GM21717 (cell line): ENCODE measurements around the gene MINDY1.

Experiments used
- ATAC-seq: cut with Tn5 transposase; IDR thresholded peaks from one replicate; pipeline ENCODE4 v1.9.1; 2021; ENCODE audit warnings: mild to moderate bottlenecking, moderate library complexity; ENCODE audit not compliant: unreplicated experiment

MINDY1 gene

DNA sequence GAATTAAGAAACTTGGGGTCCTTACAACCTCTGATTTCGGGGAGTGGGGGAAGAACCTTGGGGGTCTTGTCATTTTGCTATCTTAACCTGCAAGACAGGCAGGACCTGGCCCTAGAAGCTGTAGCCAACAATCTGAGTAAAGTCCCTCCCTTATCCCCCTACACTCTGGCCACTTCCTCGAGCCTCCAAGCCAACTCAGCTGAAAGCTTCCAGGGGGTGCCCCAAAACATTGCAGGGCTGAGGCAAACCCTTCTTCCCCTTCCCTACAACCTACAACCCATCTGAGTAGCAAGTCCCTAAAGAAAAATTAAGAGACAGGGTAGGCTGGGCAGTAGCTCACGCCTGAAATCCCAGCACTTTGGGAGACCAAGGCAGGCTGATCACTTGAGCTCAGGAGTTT lies 37.1 kb downstream of the MINDY1 start:
- no peak for ATAC-seq

DNA sequence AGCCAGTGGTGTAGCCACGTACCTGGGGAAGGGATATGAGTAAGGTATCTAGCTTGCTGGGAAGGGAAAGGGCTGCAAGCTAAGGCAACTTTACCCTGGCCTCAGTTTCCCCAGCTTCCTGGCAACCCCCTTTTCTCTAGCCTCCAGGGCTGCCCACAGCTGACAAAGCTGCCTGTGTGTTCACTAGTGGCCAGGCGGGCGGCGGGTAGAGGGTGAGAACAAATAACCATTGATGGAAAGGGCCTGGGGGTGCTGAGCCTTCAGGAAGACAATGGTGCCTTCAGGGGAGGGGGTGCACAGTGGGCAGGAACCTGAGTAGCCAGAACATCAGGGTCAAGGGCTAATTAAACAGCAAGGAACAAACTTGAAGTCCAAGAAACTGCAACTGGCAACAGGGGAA lies 38.2 kb downstream of the MINDY1 start:
- no peak for ATAC-seq

DNA sequence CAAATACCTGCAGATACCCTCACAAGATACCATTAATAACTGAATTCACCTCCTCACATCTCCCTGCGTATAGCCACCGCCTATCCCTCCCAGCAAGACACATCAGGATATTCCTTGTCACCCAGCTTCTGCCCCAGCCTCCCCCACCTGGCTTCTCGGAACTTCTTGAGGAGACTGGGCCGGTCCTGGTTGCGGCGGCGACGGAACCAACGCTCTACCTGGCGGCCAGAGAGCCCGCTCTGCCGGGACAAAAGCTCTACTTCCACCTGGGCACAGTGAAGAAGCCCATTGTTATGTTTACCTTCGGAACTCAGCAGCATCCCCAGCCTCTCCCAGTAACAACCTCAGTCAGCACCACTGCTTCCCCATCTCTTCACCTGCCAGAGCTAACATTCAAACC lies 38.8 kb downstream of the MINDY1 start:
- no peak for ATAC-seq

DNA sequence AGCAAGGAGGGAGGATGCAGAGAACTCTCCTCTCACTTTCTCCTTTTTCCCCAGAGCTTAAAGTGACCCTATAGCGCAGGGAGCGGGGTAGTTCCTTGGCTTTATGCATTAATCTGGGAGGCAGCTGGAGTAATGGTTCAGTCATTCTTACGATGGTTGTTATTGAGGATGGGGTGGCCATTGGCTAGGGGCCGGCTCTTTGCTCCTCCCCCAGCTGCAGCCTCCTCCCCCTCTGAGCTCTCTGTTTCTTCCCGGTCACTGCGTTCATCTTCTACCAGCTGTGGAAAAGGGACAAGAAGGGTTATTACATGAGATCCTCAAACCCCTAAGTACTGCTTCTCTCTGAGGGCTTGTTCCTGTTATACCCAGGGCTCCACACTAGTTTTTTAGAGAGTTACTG lies 40.7 kb downstream of the MINDY1 start:
- ATAC-seq: no peak

DNA sequence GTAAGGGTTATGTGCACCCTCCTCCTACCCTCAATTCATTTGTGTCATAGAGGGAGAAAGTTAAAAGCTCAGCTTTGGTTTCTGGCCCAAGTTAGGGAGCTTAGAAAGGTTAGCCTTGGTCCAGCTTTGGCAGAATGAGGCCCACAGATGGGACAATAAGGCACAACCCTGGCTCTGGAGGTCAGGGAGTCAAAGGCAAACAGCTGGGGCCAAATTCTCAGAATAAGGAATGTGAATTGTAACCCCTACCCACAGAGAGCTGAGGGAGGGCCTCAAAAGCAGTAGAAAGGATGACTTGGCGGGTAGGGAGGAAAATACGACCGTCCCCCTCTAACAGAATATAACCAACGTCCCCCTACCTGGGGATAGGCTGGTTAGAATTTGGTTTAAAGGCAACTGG lies 41.1 kb downstream of the MINDY1 start:
- ATAC-seq: no peak

DNA sequence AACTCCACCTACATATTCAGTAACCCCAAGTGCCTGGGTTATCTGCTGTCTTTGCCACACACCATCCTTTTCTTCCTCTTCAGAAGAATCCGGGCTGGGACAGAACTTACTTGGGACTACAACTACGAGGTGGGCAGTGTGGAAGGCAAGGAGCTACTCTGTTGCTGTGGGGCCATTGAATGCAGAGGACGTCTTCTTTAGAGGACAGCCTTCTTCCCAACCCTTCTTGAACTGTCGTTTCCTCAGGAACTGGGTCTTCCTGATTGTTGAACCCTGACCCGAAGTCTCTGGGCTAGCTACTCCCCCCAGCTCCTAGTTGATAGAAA lies 42.6 kb downstream of the MINDY1 start:
- ATAC-seq: no peak

DNA sequence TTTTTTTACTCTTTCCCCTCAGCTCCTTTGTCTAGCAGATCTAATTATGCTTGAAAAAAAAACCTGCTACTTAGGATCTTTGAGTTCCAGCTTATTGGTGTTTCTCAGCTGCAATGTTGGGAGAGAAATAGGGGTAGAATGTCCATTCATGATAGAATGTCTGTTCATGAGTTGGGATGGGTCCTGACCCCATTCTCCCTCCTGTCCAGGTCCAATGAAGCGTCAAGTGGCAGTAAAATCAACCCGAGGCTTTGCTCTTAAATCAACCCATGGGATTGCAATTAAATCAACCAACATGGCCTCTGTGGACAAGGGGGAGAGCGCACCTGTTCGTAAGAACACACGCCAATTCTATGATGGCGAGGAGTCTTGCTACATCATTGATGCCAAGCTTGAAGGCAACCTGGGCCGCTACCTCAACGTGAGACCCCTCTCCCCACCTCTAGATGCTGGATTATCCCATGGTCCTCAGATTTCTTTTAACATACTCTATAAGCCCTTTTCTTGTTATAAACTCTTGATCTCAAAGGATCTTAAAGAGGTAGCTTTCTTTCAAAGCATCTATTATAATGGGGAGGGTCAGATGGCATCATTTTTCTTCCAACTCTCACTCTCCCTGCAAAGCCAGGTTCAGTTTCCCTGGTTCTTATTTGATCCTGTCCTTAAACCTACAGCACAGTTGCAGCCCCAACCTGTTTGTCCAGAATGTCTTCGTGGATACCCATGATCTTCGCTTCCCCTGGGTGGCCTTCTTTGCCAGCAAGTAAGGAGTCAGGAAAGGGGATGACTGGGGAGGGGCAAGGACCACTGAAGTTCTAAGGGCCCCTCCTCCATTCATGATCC lies 43.2 kb downstream of the MINDY1 start:
- no peak for ATAC-seq

DNA sequence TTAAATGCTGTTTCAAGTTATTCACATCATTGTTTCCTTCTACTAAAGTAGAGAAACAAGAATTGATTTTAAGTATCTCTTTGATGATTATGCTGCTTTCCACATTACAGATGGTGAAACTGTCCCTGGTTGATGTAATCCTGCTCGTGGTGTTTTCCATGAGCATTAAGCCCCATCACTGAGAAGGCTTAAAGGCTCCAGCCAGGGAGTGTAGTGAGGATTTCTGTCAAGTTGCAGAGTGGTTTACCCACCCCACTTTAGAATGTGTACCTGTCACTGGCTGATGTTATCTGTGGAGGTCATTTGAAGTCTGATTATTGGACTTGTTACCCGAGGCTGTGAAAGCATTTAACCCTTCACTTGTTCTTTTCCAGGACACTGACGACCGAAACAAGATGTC lies 44.9 kb downstream of the MINDY1 start:
- ATAC-seq: no peak

DNA sequence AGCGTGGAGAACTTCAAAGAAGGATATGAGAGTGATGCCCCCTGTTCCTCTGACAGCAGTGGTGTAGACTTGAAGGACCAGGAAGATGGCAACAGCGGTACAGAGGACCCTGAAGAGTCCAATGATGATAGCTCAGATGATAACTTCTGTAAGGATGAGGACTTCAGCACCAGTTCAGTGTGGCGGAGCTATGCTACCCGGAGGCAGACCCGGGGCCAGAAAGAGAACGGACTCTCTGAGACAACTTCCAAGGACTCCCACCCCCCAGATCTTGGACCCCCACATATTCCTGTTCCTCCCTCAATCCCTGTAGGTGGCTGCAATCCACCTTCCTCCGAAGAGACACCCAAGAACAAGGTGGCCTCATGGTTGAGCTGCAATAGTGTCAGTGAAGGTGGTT lies 46.1 kb downstream of the MINDY1 start:
- no peak for ATAC-seq

DNA sequence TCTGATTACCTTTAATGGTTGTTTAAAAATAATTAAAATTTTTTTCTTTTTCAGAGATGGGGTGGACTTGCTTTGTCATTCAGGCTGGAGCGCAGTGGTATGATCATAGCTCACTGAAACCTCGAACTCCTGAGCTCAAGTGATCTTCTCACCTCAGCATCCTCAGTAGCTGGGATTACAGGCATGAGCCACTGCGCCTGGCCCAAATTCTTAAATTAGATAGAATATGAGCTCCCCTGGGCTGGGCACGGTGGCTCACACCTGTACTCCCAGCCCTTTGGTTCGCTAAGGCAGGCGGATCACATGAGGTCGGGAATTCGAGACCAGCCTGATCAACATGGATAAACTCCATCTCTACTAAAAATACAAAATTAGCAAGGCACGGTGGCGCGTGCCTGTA lies 49.0 kb downstream of the MINDY1 start:
- no peak for ATAC-seq

DNA sequence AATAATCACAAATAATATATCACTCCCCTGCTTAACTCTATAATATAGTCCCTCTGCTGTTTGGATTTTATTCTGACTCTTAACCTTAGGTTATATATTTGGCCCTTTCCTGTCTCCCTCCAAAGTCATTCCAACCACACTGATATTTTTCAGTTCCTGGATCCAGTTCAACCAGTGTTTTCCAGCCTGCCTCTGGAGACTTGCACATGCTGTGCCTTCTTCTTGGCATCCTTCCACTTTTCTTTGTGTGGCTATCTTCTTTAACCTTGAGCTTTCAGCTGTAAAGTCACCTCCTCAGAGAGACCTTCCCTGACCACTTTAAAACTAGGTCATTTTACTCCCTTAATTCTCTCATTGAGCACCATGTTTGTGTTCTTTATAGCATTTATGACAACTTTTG lies 51.4 kb downstream of the MINDY1 start:
- no peak for ATAC-seq

DNA sequence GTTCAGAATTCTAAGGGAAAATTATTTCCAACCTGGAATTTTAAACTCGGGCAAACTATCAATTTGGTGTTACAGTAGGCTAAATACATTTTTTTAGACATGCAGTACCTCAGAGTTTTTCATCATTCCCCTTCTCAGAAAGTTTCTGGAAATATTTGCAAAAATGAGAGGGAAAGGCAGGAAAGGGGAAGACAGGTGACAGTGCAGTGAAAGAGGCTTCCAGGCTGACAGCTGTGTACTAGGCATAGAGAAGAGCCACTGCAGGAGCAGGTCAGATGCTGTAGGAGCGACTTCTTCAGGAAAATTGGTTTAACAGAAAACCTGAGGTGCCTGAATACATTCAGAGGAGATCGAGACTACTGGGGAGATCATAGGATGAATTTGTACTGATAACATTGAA lies 52.0 kb downstream of the MINDY1 start:
- ATAC-seq: no peak
